GM18517 (cell line): ENCODE results near the gene ZNF286A.
"Not testable (repeated sequence)": the region's sequence is repeated elsewhere in the genome, so short reads cannot be mapped to it uniquely, and the experiment has no call there.

Experiments
- ATAC-seq: cut with Tn5 transposase; IDR thresholded peaks from one replicate; pipeline ENCODE4 v1.9.1; 2021; ENCODE audit warnings: mild to moderate bottlenecking, moderate library complexity; ENCODE audit not compliant: unreplicated experiment

The ZNF286A gene

DNA sequence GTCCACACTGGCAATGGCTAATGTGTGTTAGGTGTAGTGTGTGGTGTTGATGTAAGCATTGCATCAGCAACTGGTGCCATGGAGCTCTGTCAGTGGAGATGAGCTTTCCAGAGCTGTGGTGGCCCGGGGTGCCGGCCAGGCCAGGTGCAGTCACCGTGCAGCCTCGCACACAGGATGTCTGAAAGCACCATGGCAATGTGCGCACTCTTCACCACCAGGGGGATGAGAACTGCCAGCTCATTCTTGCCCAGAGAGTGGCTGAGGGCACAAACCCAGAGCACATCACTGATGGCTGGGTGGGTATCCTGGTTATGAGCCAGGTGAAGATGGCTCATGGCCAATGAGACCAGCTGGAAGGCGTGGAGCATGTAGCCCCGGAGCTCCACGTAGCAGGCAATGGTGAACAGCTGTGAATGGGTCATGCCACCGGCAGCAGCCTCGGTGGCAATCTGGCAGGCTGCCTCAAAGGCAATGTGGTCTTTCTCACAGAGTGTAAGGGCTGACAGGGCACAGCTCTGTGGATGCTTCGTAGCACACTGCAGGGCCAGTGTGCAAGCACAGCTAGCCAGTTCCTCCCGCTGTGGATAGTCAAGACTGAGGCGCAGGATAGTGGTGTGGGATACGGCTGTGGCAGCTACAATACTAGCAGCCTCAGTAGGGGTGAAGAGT is 69.4 kb downstream of the ZNF286A start:
- not testable (repeated sequence) for ATAC-seq
